K562 (cell line): Measurements from ENCODE around the gene TAF10. TPM values are rescaled to one million over a fixed set of nuclear protein-coding genes. Genes with fewer than 3 reads are reported as not detected.

Experiments used
- ARNT ChIP-seq, 2 experiments: fragments of 450-650 bp; IDR thresholded peaks; 2 replicates each; pipeline ENCODE4 v1.6.1; 2016; ENCODE audit warnings: mild to moderate bottlenecking in 1 of 2
- CEBPB ChIP-seq: fragments of 450-650 bp; IDR thresholded peaks from 2 replicates; pipeline ENCODE4 v1.6.1; 2016; ENCODE audit warnings: missing genetic modification characterization, missing compliant biosample characterization
- EHMT2 ChIP-seq: fragments of 450-650 bp; IDR thresholded peaks from 2 replicates; pipeline ENCODE4 v1.6.1; 2018; ENCODE audit warnings: antibody characterized with exemption
- GATAD2B ChIP-seq: fragments of 450-650 bp; IDR thresholded peaks from 2 replicates; pipeline ENCODE4 v1.6.1; 2017; ENCODE audit warnings: mild to moderate bottlenecking, borderline replicate concordance
- LARP7 ChIP-seq: fragments of 450-650 bp; IDR thresholded peaks from 2 replicates; pipeline ENCODE4 v1.6.1; 2016
- MEIS2 ChIP-seq: fragments of 450-650 bp; IDR thresholded peaks from 2 replicates; pipeline ENCODE4 v1.6.1; 2014; ENCODE audit warnings: mild to moderate bottlenecking; ENCODE audit not compliant: partially characterized antibody
- MTA1 ChIP-seq: fragments of 450-650 bp; IDR thresholded peaks from 2 replicates; pipeline ENCODE4 v1.6.1; 2017; ENCODE audit warnings: borderline replicate concordance
- MYNN ChIP-seq, 2 experiments: sonication (generic); formaldehyde crosslinking in 1 of 2; IDR thresholded peaks; 2 replicates each; pipeline versions ENCODE4 v1.5.0 to v1.6.1; 2016 to 2020; ENCODE audit warnings: antibody characterized with exemption in 1 of 2, missing genetic modification reagents in 1 of 2
- NFE2L1 ChIP-seq: fragments of 450-650 bp; IDR thresholded peaks from 2 replicates; pipeline ENCODE4 v1.6.1; 2016; ENCODE audit warnings: missing genetic modification characterization, low read depth, mild to moderate bottlenecking, missing compliant biosample characterization, moderate library complexity, borderline replicate concordance
- PML ChIP-seq: IDR thresholded peaks from 2 replicates; pipeline ENCODE4 v1.6.1; 2012; ENCODE audit warnings: low read length, inconsistent platforms
- SMAD1 ChIP-seq: fragments of 150-350 bp; IDR thresholded peaks from 2 replicates; pipeline ENCODE4 v1.6.1; 2014; ENCODE audit warnings: low read length, low read depth; ENCODE audit not compliant: partially characterized antibody
- SMARCE1 ChIP-seq: fragments of 450-650 bp; IDR thresholded peaks from 2 replicates; pipeline ENCODE4 v1.7.1; 2016; ENCODE audit warnings: mild to moderate bottlenecking
- SRF ChIP-seq, 2 experiments: fragments of 250-450, 450-650 bp in 1 of 2; sonication (Bioruptor Pico) in 1 of 2; sonication (generic) in 1 of 2; formaldehyde crosslinking; IDR thresholded peaks; 2 replicates each; pipeline versions ENCODE4 v1.5.0 to v1.5.1; 2020 to 2022; ENCODE audit warnings: mild to moderate bottlenecking in 1 of 2, missing genetic modification reagents in 1 of 2
- TAF9B ChIP-seq: fragments of 450-650 bp; IDR thresholded peaks from 2 replicates; pipeline ENCODE4 v1.6.1; 2018; ENCODE audit warnings: mild to moderate bottlenecking; ENCODE audit not compliant: partially characterized antibody
- ZNF41 ChIP-seq: fragments of 250-450 bp; sonication (Bioruptor Pico); conservative IDR thresholded peaks from 2 replicates; pipeline ENCODE4 v1.4.0; 2020; ENCODE audit warnings: mild to moderate bottlenecking
- polyA plus RNA-seq, 8 experiments: library from polyadenylated mRNA; depleted of rRNA in 4 of 8; stranded (reverse) in 5 of 8; unstranded in 3 of 8; fragments of >200 nt; fragmentation: Nextera tagmentation in 2 of 8; fragmentation: Illumina TruSeq in 1 of 8; extraction: Ambion mirVana in 2 of 8; extraction: Trizol in 1 of 8; gene quantifications; 2 replicates each; pipeline versions ENCODE4 v1.2.1 to v1.2.3, GENCODE V29; 2011 to 2014; ENCODE audit warnings: inconsistent platforms in 1 of 8, missing spikeins in 1 of 8
- total RNA-seq, 7 experiments: library from RNA; depleted of rRNA in 6 of 7; stranded (reverse); fragments of >200 nt in 6 of 7; fragmentation: Illumina TruSeq in 2 of 7; extraction: Trizol in 2 of 7; gene quantifications; 2 replicates each; pipeline versions ENCODE4 v1.2.1 to v1.2.3, GENCODE V29; 2011 to 2021; ENCODE audit warnings: low replicate concordance in 1 of 7
- TF ChIP-seq, protein P1 (sequence below): sonication (generic); formaldehyde crosslinking; IDR thresholded peaks from 2 replicates; pipeline ENCODE4 v1.8.0; 2022; ENCODE audit warnings: mild to moderate bottlenecking, missing genetic modification reagents
- TF ChIP-seq, protein P2 (sequence below): fragments of 450-650 bp; IDR thresholded peaks from 2 replicates; pipeline ENCODE4 v1.6.1; 2016; ENCODE audit warnings: low read depth
- TF ChIP-seq, protein P3 (sequence below): fragments of 200-800 bp; sonication (Bioruptor generic); IDR thresholded peaks from 2 replicates; pipeline ENCODE4 v1.6.1; 2017; ENCODE audit warnings: missing genetic modification characterization, missing compliant biosample characterization

Gene TAF10
- total and polyA plus RNA-seq, 9 of the 15 experiments (the other 6 are each of a cell fraction or from before 2014, with no cell fraction given) = 19.5 to 197 (median 121) TPM

DNA sequence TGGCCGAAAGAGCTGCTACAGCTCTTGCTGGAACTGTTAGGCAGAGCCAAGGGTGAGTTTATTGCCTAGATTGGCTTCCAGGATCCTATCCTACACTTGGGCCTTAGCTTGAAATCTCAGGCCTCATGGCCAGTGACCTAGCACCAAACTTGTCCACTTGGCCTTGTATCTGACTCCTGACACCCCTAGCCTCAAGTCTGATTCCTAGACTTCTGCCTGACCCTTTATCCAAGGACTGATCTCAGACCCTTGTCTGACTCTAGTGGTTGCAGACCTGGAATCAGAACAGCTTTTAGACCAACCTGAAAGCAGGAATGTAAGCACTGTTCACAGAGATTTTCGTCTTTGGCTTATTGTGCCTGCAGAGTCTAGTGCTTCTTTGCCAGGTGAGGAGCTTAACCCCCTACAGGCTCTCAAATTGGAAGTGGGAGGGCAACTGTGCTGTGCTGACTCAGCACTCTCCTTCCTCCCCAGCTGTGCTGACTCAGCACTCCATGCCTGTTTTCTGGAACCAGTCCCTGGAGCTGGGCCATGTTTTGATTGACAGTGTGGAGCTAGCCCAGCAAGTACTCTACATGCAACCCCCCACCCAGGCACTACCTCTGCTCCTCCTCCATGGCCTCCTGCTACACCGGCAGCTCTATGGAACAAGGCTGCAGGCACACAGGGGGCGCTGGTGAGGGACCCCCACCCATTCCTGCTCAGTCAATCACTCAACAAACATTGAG, 43.7 kb downstream of the TAF10 start (continued):
- TF ChIP-seq ZNF41 (CRISPR knock-in tag) (no peak), SMAD1 (peak; percentile 38), NFE2L1 (tag) (peak; percentile 44; the same call in 1 of the 2 replicates), CEBPB (tag) (no peak), SMARCE1 (peak; percentile 88), TAF9B (peak; percentile 99), LARP7 (no peak), MTA1 (peak; percentile 70; the same call in 1 of the 2 replicates), MYNN (IDR thresholded peaks at IDR 0.05) (peak; percentile 91), MYNN (CRISPR knock-in tag; IDR thresholded peaks at IDR 0.05) (no peak), PML (no peak), GATAD2B (peak; percentile 59; the same call in 1 of the 2 replicates), EHMT2 (no peak), SRF (CRISPR knock-in tag; IDR thresholded peaks at IDR 0.05) (no peak), MEIS2 (peak; percentile 90), ARNT (IDR thresholded peaks at IDR 0.05) (peak in 1 of 2 experiments; percentile 53; a peak in 1 of 4 replicates)
- TF ChIP-seq, protein P1, sequence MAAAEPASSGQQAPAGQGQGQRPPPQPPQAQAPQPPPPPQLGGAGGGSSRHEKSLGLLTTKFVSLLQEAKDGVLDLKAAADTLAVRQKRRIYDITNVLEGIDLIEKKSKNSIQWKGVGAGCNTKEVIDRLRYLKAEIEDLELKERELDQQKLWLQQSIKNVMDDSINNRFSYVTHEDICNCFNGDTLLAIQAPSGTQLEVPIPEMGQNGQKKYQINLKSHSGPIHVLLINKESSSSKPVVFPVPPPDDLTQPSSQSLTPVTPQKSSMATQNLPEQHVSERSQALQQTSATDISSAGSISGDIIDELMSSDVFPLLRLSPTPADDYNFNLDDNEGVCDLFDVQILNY = no peak
- TF ChIP-seq, protein P2, sequence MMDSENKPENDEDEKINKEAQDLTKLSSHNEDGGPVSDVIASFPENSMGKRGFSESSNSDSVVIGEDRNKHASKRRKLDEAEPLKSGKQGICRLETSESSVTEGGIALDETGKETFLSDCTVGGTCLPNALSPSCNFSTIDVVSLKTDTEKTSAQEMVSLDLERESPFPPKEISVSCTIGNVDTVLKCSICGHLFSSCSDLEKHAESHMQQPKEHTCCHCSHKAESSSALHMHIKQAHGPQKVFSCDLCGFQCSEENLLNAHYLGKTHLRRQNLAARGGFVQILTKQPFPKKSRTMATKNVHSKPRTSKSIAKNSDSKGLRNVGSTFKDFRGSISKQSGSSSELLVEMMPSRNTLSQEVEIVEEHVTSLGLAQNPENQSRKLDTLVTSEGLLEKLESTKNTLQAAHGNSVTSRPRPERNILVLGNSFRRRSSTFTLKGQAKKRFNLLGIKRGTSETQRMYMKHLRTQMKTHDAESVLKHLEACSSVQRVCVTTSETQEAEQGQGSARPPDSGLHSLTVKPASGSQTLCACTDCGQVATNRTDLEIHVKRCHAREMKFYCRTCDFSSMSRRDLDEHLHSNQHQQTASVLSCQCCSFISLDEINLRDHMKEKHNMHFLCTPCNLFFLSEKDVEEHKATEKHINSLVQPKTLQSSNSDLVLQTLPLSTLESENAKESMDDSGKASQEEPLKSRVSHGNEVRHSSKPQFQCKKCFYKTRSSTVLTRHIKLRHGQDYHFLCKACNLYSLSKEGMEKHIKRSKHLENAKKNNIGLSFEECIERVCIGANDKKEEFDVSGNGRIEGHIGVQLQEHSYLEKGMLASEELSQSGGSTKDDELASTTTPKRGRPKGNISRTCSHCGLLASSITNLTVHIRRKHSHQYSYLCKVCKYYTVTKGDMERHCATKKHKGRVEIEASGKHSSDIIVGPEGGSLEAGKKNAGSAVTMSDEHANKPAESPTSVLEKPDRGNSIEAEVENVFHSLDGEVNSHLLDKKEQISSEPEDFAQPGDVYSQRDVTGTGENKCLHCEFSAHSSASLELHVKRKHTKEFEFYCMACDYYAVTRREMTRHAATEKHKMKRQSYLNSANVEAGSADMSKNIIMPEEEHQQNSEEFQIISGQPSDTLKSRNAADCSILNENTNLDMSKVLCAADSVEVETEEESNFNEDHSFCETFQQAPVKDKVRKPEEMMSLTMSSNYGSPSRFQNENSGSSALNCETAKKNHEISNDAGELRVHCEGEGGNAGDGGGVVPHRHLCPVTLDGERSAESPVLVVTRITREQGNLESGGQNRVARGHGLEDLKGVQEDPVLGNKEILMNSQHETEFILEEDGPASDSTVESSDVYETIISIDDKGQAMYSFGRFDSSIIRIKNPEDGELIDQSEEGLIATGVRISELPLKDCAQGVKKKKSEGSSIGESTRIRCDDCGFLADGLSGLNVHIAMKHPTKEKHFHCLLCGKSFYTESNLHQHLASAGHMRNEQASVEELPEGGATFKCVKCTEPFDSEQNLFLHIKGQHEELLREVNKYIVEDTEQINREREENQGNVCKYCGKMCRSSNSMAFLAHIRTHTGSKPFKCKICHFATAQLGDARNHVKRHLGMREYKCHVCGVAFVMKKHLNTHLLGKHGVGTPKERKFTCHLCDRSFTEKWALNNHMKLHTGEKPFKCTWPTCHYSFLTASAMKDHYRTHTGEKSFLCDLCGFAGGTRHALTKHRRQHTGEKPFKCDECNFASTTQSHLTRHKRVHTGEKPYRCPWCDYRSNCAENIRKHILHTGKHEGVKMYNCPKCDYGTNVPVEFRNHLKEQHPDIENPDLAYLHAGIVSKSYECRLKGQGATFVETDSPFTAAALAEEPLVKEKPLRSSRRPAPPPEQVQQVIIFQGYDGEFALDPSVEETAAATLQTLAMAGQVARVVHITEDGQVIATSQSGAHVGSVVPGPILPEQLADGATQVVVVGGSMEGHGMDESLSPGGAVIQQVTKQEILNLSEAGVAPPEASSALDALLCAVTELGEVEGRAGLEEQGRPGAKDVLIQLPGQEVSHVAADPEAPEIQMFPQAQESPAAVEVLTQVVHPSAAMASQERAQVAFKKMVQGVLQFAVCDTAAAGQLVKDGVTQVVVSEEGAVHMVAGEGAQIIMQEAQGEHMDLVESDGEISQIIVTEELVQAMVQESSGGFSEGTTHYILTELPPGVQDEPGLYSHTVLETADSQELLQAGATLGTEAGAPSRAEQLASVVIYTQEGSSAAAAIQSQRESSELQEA = no peak
- TF ChIP-seq, protein P3, sequence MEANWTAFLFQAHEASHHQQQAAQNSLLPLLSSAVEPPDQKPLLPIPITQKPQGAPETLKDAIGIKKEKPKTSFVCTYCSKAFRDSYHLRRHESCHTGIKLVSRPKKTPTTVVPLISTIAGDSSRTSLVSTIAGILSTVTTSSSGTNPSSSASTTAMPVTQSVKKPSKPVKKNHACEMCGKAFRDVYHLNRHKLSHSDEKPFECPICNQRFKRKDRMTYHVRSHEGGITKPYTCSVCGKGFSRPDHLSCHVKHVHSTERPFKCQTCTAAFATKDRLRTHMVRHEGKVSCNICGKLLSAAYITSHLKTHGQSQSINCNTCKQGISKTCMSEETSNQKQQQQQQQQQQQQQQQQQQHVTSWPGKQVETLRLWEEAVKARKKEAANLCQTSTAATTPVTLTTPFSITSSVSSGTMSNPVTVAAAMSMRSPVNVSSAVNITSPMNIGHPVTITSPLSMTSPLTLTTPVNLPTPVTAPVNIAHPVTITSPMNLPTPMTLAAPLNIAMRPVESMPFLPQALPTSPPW (CRISPR knock-in tag) = peak; percentile 63
